D721Med (cell line): ENCODE results near the gene MRPS9.

ENCODE experiments used
- DNase-seq: peaks from one replicate; pipeline ENCODE4 v3.0.0; 2011; ENCODE audit warnings: low spot score; ENCODE audit not compliant: insufficient read length
- FAIRE-seq: peaks from 2 replicates; lab custom pipeline; 2011; peaks lifted over from hg19 to GRCh38; lab: Jason Lieb, UNC
- TF ChIP-seq, protein P1 (sequence below): IDR thresholded peaks from 2 replicates; pipeline ENCODE4 v1.5.1; 2012; ENCODE audit warnings: mild to moderate bottlenecking, control low read depth; ENCODE audit not compliant: insufficient read depth; ENCODE audit errors: missing control alignments

Gene MRPS9

DNA sequence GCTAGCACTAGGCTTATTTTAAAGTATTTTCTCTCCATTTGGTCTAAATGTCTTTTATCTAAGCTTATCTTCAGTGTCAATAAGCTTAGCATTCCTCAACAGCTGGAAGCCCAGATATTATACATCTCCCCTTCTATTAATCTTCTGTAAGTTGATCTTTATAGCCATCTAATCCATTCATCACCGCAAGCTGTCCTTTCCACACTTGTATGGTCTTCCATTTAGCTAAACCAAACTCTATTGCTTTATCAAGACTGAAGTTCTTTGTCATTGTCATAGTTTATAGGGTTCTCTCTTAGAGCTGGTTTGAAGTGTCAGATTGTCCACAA, 102.3 kb downstream of the MRPS9 start:
- TF ChIP-seq, protein P1, sequence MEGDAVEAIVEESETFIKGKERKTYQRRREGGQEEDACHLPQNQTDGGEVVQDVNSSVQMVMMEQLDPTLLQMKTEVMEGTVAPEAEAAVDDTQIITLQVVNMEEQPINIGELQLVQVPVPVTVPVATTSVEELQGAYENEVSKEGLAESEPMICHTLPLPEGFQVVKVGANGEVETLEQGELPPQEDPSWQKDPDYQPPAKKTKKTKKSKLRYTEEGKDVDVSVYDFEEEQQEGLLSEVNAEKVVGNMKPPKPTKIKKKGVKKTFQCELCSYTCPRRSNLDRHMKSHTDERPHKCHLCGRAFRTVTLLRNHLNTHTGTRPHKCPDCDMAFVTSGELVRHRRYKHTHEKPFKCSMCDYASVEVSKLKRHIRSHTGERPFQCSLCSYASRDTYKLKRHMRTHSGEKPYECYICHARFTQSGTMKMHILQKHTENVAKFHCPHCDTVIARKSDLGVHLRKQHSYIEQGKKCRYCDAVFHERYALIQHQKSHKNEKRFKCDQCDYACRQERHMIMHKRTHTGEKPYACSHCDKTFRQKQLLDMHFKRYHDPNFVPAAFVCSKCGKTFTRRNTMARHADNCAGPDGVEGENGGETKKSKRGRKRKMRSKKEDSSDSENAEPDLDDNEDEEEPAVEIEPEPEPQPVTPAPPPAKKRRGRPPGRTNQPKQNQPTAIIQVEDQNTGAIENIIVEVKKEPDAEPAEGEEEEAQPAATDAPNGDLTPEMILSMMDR = no peak
- no peak for FAIRE-seq
- no peak for DNase-seq

GRCh38 chr2:105141099-105141614, 103.3 kb downstream of the MRPS9 start:
- FAIRE-seq (no peak), DNase-seq (no peak)
- TF ChIP-seq, protein P1 = no peak

DNA sequence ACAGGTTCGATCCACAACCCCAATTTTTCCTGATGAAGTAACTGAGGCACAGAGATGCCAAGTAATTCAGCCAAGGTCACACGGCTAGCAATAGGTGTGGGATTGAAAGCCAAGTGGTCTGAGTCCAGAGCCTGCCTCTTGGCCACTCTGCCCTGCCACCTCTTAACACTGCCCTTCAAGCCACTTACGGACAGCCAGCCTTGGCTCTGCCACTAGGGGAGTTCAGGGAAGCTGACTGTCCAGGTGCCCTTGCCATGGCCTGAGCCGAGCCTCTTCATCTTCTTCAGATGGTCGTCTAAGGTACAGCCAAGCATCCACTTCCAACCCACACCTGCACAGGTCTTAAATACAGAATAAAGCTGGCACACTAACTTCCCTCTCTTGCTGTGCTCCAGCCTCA, 104.4 kb downstream of the MRPS9 start:
- TF ChIP-seq, protein P1 = no peak
- DNase-seq (no peak), FAIRE-seq (no peak)

- TF ChIP-seq, protein P1 = no peak
- no peak for DNase-seq
- no peak for FAIRE-seq
Measured at GRCh38 chr2:105143094-105143466, 105.2 kb downstream of the MRPS9 start.

DNA sequence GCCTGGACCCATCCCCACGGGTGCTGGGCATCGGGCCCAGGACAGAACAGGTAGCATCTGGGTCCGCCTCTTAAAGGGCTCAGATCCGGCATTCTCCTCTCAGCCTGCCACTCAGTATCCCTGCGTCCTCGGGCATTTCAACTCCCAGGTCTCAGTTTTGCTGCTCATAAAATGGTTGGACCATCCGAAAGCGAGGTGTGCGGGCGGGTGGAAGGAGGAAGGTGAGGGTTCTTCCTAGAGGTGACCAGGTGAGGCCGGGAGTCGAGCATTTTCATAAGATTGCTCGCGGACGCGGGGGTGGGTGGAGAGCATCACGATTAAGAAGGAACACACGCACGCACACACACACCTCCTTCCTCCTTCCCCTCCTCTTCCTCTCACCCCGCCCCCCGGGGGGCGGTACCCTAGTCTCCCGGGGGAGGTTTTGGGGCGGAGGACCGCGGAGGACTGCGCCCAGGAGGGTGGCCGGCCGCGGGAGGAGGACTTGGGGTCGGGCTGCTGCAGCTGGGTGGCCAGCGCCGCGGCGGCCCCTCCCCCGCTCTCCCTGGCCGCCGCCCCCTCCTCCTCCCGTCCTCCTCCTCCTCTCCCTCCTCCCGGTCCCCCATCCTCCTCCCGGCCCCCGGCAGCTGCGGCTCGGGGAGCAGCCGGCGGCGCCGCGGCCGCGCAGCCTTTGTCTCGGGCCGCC, 105.7 kb downstream of the MRPS9 start:
- FAIRE-seq (no peak), DNase-seq (no peak)
- TF ChIP-seq, protein P1 = no peak

GRCh38 chr2:105144152-105144940, 106.5 kb downstream of the MRPS9 start:
- FAIRE-seq = no peak
- DNase-seq = no peak
- TF ChIP-seq, protein P1 = no peak

GRCh38 chr2:105144941-105145300, 107.1 kb downstream of the MRPS9 start:
- no peak for DNase-seq
- TF ChIP-seq, protein P1 = no peak
- no peak for FAIRE-seq
